Astrocyte (in vitro differentiated cells and primary cell): ENCODE results near the gene DAP3.
"Not testable (repeated sequence)": the region's sequence is repeated elsewhere in the genome, so short reads cannot be mapped to it uniquely, and the experiment has no call there.

Experiments used
- CTCF ChIP-seq: IDR thresholded peaks from 2 replicates; pipeline ENCODE4 v1.5.1; 2011; ENCODE audit warnings: low read depth, mild to moderate bottlenecking, inconsistent platforms, low read length, moderate library complexity; ENCODE audit not compliant: insufficient read depth
- EZH2 ChIP-seq: IDR thresholded peaks from 2 replicates; pipeline ENCODE4 v1.6.1; 2012; ENCODE audit warnings: mild to moderate bottlenecking, low read length, inconsistent platforms; ENCODE audit not compliant: insufficient read depth

GRCh38 chr1:155687705-155688323 is 1.1 kb upstream of the DAP3 start:
- not testable (repeated sequence) for TF ChIP-seq CTCF, EZH2
